Activated B cell treated with CpG ODN at 0.5 μM for 24 hours (primary cell): ENCODE data around the gene ACO1. TPM values are rescaled to one million over a fixed set of nuclear protein-coding genes. Genes with fewer than 3 reads are reported as not detected.
"Not testable (repeated sequence)": the region's sequence is repeated elsewhere in the genome, so short reads cannot be mapped to it uniquely, and the experiment has no call there.

Experiments
- ATAC-seq: fragments of 200-7000 bp; cut with Tn5 transposase; one replicate; pipeline ENCODE4 v1.10.0; 2021; ENCODE audit warnings: low read depth, mild to moderate bottlenecking, moderate library complexity
- CTCF ChIA-PET: fragments of 350-600 bp; sonication (Branson Sonifier 250); formaldehyde crosslinking; loops from one replicate; lab custom pipeline; 2021; ENCODE audit warnings: antibody characterized with exemption; lab: Charles Lee
- POLR2A ChIA-PET: fragments of 350-600 bp; sonication (Branson Sonifier 250); formaldehyde crosslinking; loops from one replicate; lab custom pipeline; 2021; ENCODE audit warnings: antibody characterized with exemption; lab: Charles Lee
- DNase-seq: peaks from one replicate; pipeline ENCODE4 v3.0.0; 2022
- H3K27ac Mint-ChIP-seq: one replicate; pipeline ENCODE4 v1.8.0; 2020; ENCODE audit warnings: mixed read lengths
- H3K27me3 Mint-ChIP-seq: one replicate; pipeline ENCODE4 v1.8.0; 2021; ENCODE audit warnings: mixed read lengths
- H3K36me3 Mint-ChIP-seq: one replicate; pipeline ENCODE4 v1.8.0; 2021; ENCODE audit warnings: low read depth, mixed read lengths
- H3K4me1 Mint-ChIP-seq: one replicate; pipeline ENCODE4 v1.8.0; 2021; ENCODE audit warnings: mixed read lengths
- H3K4me3 Mint-ChIP-seq: one replicate; pipeline ENCODE4 v1.8.0; 2020; ENCODE audit warnings: mild to moderate bottlenecking, mixed read lengths
- H3K9me3 Mint-ChIP-seq: one replicate; pipeline ENCODE4 v1.8.0; 2020; ENCODE audit warnings: mixed read lengths
- CTCF ChIP-seq: fragments of 200-600 bp; IDR thresholded peaks from one replicate; pipeline ENCODE4 v1.8.0; 2022; ENCODE audit warnings: antibody characterized with exemption, mild to moderate bottlenecking
- intact Hi-C: fragments of 100-400 bp; cut with micrococcal nuclease; formaldehyde crosslinking; loops from one replicate; pipeline ENCODE4 v1.15.1; 2024
- total RNA-seq: library from RNA; stranded (reverse); gene quantifications from 2 replicates; pipeline ENCODE4 v1.2.3, GENCODE V29; 2022

Gene ACO1
- total RNA-seq, 1 donor from 2014 or later: 10.4 TPM

DNA sequence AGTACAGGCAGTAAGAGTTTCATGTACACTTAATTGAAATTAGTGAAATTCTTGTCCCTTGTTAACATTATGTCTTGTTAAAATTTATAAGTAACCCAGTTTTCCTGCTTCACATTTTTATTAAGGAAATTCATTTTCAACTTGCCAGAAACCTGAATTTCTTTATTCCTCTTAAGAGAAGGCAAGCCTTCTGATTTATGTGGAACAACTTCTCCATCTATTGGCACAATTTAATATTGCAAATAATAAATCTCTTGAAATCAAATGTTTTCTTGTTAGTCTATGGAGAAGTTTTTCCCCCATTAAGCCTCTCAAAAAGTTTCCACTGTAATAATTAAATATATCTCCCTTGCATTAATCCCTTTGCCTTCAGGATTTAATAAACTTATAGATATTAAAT is 33.8 kb upstream of the ACO1 start:
- ChIA-PET CTCF (no interaction called here), POLR2A (no interaction called here)
- H3K36me3 Mint-ChIP-seq: no peaks in the 10 kb centered on the region
- no peak overlapping the region for H3K4me3 Mint-ChIP-seq
- H3K27me3 Mint-ChIP-seq: no peaks in the 10 kb centered on the region
- ATAC-seq (no peak), DNase-seq (no peak)
- intact Hi-C loops: loop anchor here (5.0 kb wide), 1 partner anchor 1233 kb away; no protein-coding TSS in a partner anchor
- H3K4me1 Mint-ChIP-seq: no peaks in the 10 kb centered on the region
- H3K9me3 Mint-ChIP-seq: no peaks in the 10 kb centered on the region
- H3K27ac Mint-ChIP-seq: no peak overlapping the region
- TF ChIP-seq CTCF: no peak

DNA sequence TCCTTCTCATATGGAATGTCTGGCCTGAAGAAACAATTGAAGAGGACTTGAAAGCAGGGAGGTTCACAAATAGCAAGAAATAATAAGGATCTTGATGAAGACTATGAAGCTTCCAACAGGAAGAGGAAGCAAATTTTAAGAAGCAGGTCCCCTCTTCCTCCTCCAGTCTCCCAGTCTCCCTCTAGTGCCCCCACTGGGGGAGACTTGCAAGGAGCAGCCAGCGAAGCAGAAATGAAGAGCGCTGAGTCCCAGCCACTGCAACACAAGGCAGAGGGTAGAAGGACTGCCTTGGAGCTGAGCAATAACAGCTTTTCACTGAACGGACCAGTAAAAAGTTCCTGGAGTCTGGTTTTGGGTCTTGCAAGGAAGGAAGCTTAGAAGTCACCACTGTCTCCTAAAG is 32.6 kb upstream of the ACO1 start:
- DNase-seq (no peak), ATAC-seq (no peak)
- Mint-ChIP-seq H3K4me1 (no peaks in the 10 kb centered on the region), H3K36me3 (no peaks in the 10 kb centered on the region), H3K27ac (no peak overlapping the region), H3K9me3 (no peaks in the 10 kb centered on the region), H3K4me3 (no peak overlapping the region), H3K27me3 (no peaks in the 10 kb centered on the region)
- no peak for TF ChIP-seq CTCF
- ChIA-PET CTCF (no interaction called here), POLR2A (no interaction called here)
- intact Hi-C loops: loop anchor here (5.0 kb wide), 1 partner anchor 1235 kb away; no protein-coding TSS in a partner anchor

GRCh38 chr9:32353476-32353875 is 31.0 kb upstream of the ACO1 start:
- POLR2A ChIA-PET, DNase-seq, H3K27ac Mint-ChIP-seq, H3K27me3 Mint-ChIP-seq, ATAC-seq, CTCF ChIA-PET, H3K4me1 Mint-ChIP-seq, H3K9me3 Mint-ChIP-seq, H3K36me3 Mint-ChIP-seq, H3K4me3 Mint-ChIP-seq: not testable (repeated sequence)
- intact Hi-C loops: loop anchor here (5.0 kb wide), 1 partner anchor 1236 kb away; no protein-coding TSS in a partner anchor

- intact Hi-C loops: no loop called here
- no peak for ATAC-seq
- DNase-seq: no peak
- no peaks in the 10 kb centered on the region for H3K36me3 Mint-ChIP-seq
- no peak overlapping the region for H3K4me3 Mint-ChIP-seq
- peaks cover 7% of the 10 kb centered on the region for H3K27me3 Mint-ChIP-seq
- ChIA-PET CTCF (no interaction called here), POLR2A (no interaction called here)
- H3K9me3 Mint-ChIP-seq: no peaks in the 10 kb centered on the region
- H3K4me1 Mint-ChIP-seq: no peaks in the 10 kb centered on the region
- TF ChIP-seq CTCF: no peak
- H3K27ac Mint-ChIP-seq: no peak overlapping the region
These were observed 25.0 kb upstream of the ACO1 start for GRCh38 chr9:32359452-32359851.

DNA sequence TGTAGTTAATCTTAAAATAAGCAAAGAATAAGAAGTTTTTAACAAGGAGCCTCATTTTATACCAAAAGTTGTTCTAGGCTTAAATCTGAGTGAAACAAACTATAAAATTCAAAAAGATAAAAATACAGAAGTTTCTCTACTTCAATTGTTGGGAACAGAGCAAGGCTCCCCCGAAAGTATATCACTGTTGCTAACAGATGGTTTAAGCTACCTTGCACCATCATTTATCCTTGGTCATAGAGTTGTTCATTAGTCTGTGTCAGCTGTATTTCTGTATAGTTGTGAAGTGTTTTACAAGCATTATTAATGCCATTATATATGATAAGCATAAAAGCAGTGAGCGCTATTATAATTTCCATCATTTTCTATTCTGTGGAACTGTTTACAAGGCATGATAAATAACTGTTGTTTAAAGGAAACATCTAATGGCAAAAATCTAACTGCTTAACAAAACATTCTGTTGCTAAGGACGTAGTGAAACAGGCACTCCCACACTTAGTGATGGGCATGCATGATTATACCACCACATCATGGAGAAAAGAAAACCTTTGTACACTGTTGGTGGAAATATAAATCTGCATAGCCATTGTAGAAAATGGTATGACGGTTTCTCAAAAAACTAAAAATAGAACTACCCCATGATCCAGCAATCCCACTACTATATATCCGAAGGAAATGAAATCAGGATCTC is 23.3 kb upstream of the ACO1 start:
- H3K27ac Mint-ChIP-seq: no peak overlapping the region
- H3K27me3 Mint-ChIP-seq: peaks cover 7% of the 10 kb centered on the region
- ChIA-PET CTCF (no interaction called here), POLR2A (no interaction called here)
- H3K36me3 Mint-ChIP-seq: no peaks in the 10 kb centered on the region
- H3K4me3 Mint-ChIP-seq: no peak overlapping the region
- ATAC-seq: no peak
- intact Hi-C loops: no loop called here
- H3K4me1 Mint-ChIP-seq: no peaks in the 10 kb centered on the region
- no peaks in the 10 kb centered on the region for H3K9me3 Mint-ChIP-seq
- TF ChIP-seq CTCF: no peak
- DNase-seq: no peak
